Panc1 (cell line): ENCODE data around the gene LIX1L. TPM values are rescaled to one million over a fixed set of nuclear protein-coding genes. Genes with fewer than 3 reads are reported as not detected.

Source experiments
- ATAC-seq: fragments of 200-7000 bp; cut with Tn5 transposase; 2 replicates; pipeline ENCODE4 v1.9.1; 2020; ENCODE audit warnings: mild to moderate bottlenecking, moderate library complexity
- BruUV-seq: library from RNA; stranded (reverse); fragments of 400-500 nt; replicated peaks from 2 replicates; lab custom pipeline; 2021; lab: Mats Ljungman, UMichigan
- CTCF ChIA-PET: fragments of 300-600 bp; sonication (Branson Sonifier 250); formaldehyde crosslinking; loops from one replicate; lab custom pipeline; 2022; ENCODE audit warnings: antibody characterized with exemption; lab: Charles Lee
- POLR2A ChIA-PET: fragments of 300-600 bp; sonication (Branson Sonifier 250); formaldehyde crosslinking; loops from one replicate; lab custom pipeline; 2022; ENCODE audit warnings: antibody characterized with exemption; lab: Charles Lee
- DNase-seq: peaks from one replicate; pipeline ENCODE4 v3.0.0-alpha.2; 2010; ENCODE audit warnings: low read depth, low spot score
- H3K27ac ChIP-seq: 2 replicates; pipeline ENCODE4 v1.5.1; 2011; ENCODE audit warnings: mild to moderate bottlenecking, low read length, inconsistent platforms
- H3K27me3 ChIP-seq: fragments of 200-500 bp; sonication (Bioruptor generic); 2 replicates; pipeline ENCODE4 v1.6.0; 2014; ENCODE audit warnings: low read length, inconsistent platforms; ENCODE audit not compliant: control insufficient read depth, insufficient read depth
- H3K36me3 ChIP-seq: fragments of 200-500 bp; sonication (Bioruptor generic); 2 replicates; pipeline ENCODE4 v1.5.1; 2014; ENCODE audit warnings: inconsistent platforms, mild to moderate bottlenecking, low read length, moderate library complexity; ENCODE audit not compliant: control insufficient read depth, insufficient read depth
- H3K4me1 ChIP-seq: 2 replicates; pipeline ENCODE4 v1.5.1; 2011; ENCODE audit warnings: inconsistent platforms, mild to moderate bottlenecking, low read length, moderate library complexity; ENCODE audit not compliant: control insufficient read depth, insufficient read depth
- H3K4me3 ChIP-seq, 2 experiments: 2 replicates each; pipeline ENCODE4 v1.5.1; 2011 to 2012; ENCODE audit warnings: low read depth in 2 of 2, low read length in 2 of 2, mild to moderate bottlenecking in 2 of 2, inconsistent platforms in 1 of 2, moderate library complexity in 1 of 2
- H3K9me3 ChIP-seq: fragments of 200-500 bp; sonication (Bioruptor generic); 2 replicates; pipeline ENCODE4 v1.5.1; 2014; ENCODE audit warnings: low read depth, mild to moderate bottlenecking, inconsistent platforms, low read length, moderate library complexity; ENCODE audit not compliant: control insufficient read depth, insufficient read depth
- CTCF ChIP-seq: fragments of 450-650 bp; IDR thresholded peaks from 2 replicates; pipeline ENCODE4 v1.5.1; 2017; ENCODE audit warnings: mild to moderate bottlenecking
- POLR2AphosphoS5 ChIP-seq: IDR thresholded peaks from 2 replicates; pipeline ENCODE4 v1.6.1; 2012; ENCODE audit warnings: mild to moderate bottlenecking, low read depth, low read length, moderate library complexity
- REST ChIP-seq, 2 experiments: IDR thresholded peaks; 2 replicates each; pipeline ENCODE4 v1.6.1; 2011 to 2012; ENCODE audit warnings: low read depth in 2 of 2, control low read depth in 1 of 2, low read length in 1 of 2, mild to moderate bottlenecking in 1 of 2, moderate library complexity in 1 of 2; ENCODE audit not compliant: insufficient read depth in 1 of 2
- SIN3A ChIP-seq: IDR thresholded peaks from 2 replicates; pipeline ENCODE4 v1.6.1; 2012; ENCODE audit warnings: low read depth, mild to moderate bottlenecking, low read length, moderate library complexity, borderline replicate concordance; ENCODE audit not compliant: insufficient read depth
- TCF7L2 ChIP-seq: IDR thresholded peaks from 2 replicates; pipeline ENCODE4 v1.6.1; 2011; ENCODE audit warnings: mild to moderate bottlenecking, low read depth, low read length, inconsistent platforms
- in situ Hi-C: cut with HindIII; loops from 2 replicates; pipeline ENCODE4 v1.10.0; 2016; ENCODE audit warnings: low sequenced_read_pairs, low pct_unique_long_range_greater_than_20kb
- intact Hi-C: fragments of 100-400 bp; cut with micrococcal nuclease; formaldehyde crosslinking; loops from one replicate; pipeline ENCODE4 v1.10.0; 2022; ENCODE audit not compliant: unreplicated experiment
- total RNA-seq: library from RNA; stranded (reverse); gene quantifications from one replicate; pipeline ENCODE4 v1.2.1, GENCODE V29; 2021; ENCODE audit not compliant: unreplicated experiment

The LIX1L gene
- total RNA-seq, 1 experiment from 2014 or later = 23.3 TPM

- in situ Hi-C loops (no loop called here), intact Hi-C loops (loop anchor here (5.0 kb wide), 1 partner anchor 35 kb away; no protein-coding TSS in a partner anchor)
- H3K9me3 ChIP-seq = no peaks in the 10 kb centered on the region
- H3K36me3 ChIP-seq = no peaks in the 10 kb centered on the region
- DNase-seq (no peak), ATAC-seq (peak; percentile 31; the same call in 1 of the 2 replicates)
- TF ChIP-seq SIN3A (no peak), TCF7L2 (no peak), REST (IDR thresholded peaks at IDR 0.05; ENCODE audit: insufficient read depth in 1 of 2, low read depth in 2 of 2, low read length in 1 of 2) (no peak), CTCF (no peak), POLR2AphosphoS5 (no peak)
- ChIA-PET POLR2A (no interaction called here), CTCF (interaction anchor here (0.9 to 1.4 kb wide), 4 partner anchors 14 to 35 kb away, joined by 4 to 12 read pairs (median 7); no protein-coding TSS in a partner anchor)
- no peak overlapping the region for H3K27ac ChIP-seq
- no peak overlapping the region for H3K4me3 ChIP-seq
- 0 out of 2 replicates have a peak, but pooled peaks cover 4% of the 10 kb centered on the region for H3K4me1 ChIP-seq
- H3K27me3 ChIP-seq = no peaks in the 10 kb centered on the region
- no TSS peak for BruUV-seq
Observed at GRCh38 chr1:145977016-145977415, 19.2 kb upstream of the LIX1L start.

GRCh38 chr1:145975216-145975615 is 17.4 kb upstream of the LIX1L start:
- Histone ChIP-seq H3K36me3 (no peaks in the 10 kb centered on the region), H3K4me3 (no peak overlapping the region), H3K4me1 (0 out of 2 replicates have a peak, but pooled peaks cover 4% of the 10 kb centered on the region), H3K27ac (no peak overlapping the region), H3K9me3 (no peaks in the 10 kb centered on the region), H3K27me3 (no peaks in the 10 kb centered on the region)
- in situ Hi-C loops (no loop called here), intact Hi-C loops (loop anchor here (5.0 kb wide), 1 partner anchor 37 kb away; no protein-coding TSS in a partner anchor)
- BruUV-seq = no TSS peak
- TF ChIP-seq TCF7L2 (no peak), POLR2AphosphoS5 (no peak), CTCF (no peak), SIN3A (no peak), REST (IDR thresholded peaks at IDR 0.05; ENCODE audit: insufficient read depth in 1 of 2, low read depth in 2 of 2, low read length in 1 of 2) (no peak)
- ChIA-PET CTCF (no interaction called here), POLR2A (no interaction called here)
- ATAC-seq = no peak
- DNase-seq = no peak
